Mononuclear cell (primary cell): ENCODE data around the gene DCN. TPM values are rescaled to one million over a fixed set of nuclear protein-coding genes. Genes with fewer than 3 reads are reported as not detected.

ENCODE experiments used
- H3K27me3 ChIP-seq: 2 replicates; pipeline ENCODE4 v1.6.0; 2011; ENCODE audit warnings: low read length, control low read depth; ENCODE audit not compliant: insufficient read depth
- H3K4me1 ChIP-seq: 2 replicates; pipeline ENCODE4 v1.5.1; 2011; ENCODE audit warnings: mild to moderate bottlenecking, low read length, control low read depth; ENCODE audit not compliant: insufficient read depth
- H3K4me3 ChIP-seq: 2 replicates; pipeline ENCODE4 v1.5.1; 2011; ENCODE audit warnings: mild to moderate bottlenecking, low read length, moderate library complexity
- H3K9me3 ChIP-seq: 2 replicates; pipeline ENCODE4 v1.5.1; 2011; ENCODE audit warnings: low read depth, mild to moderate bottlenecking, control low read depth, low read length
- total RNA-seq: library from RNA; depleted of rRNA; stranded (reverse); fragments of >200 nt; gene quantifications from one replicate; pipeline ENCODE4 v1.2.3, GENCODE V29; 2012

Gene DCN
- total RNA-seq, 1 donor, result 1.3 TPM

- no peaks in the 10 kb centered on the region for H3K4me1 ChIP-seq
- H3K27me3 ChIP-seq, result no peaks in the 10 kb centered on the region
- H3K9me3 ChIP-seq, result no peaks in the 10 kb centered on the region
- no peak overlapping the region for H3K4me3 ChIP-seq
Measured at GRCh38 chr12:91133871-91134270, 48.7 kb downstream of the DCN start.

DNA sequence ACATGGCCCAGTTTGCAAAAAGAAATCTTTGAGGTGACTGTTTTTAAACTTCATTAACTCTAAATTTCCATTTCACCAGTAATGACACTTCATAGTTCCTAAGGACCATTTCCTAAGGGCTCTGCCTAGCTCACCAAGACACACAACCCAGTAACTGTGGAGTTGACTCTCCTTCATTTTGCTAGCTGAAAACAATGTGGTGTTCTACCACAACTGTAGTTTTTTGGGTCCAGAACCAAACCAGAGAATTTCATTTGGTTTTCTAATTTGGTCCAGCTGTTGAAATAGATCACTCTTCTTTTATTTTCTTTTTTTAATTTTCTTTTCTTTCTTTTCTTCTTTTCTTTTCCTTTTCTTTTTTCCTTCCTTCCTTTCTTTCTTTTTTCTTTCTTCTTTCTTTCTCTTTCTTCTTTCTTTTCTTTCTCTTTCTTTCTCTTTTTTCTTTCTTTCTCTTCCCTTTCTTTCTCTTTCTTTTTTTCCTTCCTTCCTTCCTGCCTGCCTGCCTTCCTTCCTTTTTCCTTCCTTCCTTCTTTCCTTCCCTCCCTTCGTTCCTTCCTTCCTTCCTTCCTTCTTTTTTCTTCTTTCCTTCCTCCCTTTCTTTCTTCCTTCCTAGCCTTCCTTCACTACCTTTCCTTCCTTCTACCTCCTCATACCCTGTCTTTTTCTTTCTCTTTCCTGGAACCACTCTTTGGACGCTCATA, 52.8 kb downstream of the DCN start:
- H3K9me3 ChIP-seq, result no peaks in the 10 kb centered on the region
- H3K27me3 ChIP-seq, result no peaks in the 10 kb centered on the region
- no peak overlapping the region for H3K4me3 ChIP-seq
- H3K4me1 ChIP-seq, result no peaks in the 10 kb centered on the region

DNA sequence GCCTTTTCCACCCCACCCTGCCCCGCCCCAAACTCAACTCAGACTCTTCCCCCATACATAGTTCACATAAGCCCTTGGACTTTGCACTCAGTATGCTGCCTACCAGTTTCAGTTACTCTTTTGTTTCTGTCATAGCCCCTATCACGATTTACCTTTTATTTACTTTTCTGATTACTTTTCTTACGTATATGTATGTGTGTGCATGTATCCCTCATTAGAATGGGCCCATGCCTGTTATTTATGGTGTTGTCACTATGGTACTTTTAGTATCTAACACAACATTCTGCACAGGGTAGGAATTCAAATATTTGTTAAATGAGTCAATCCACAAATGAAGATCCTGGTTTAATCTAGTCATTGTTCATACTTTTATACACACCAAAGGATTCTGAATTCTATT, 54.9 kb downstream of the DCN start:
- Histone ChIP-seq H3K9me3 (no peaks in the 10 kb centered on the region), H3K27me3 (no peaks in the 10 kb centered on the region), H3K4me1 (no peaks in the 10 kb centered on the region), H3K4me3 (no peak overlapping the region)

- H3K4me1 ChIP-seq, result no peaks in the 10 kb centered on the region
- no peaks in the 10 kb centered on the region for H3K27me3 ChIP-seq
- H3K9me3 ChIP-seq, result no peaks in the 10 kb centered on the region
- no peak overlapping the region for H3K4me3 ChIP-seq
Measured at GRCh38 chr12:91127306-91127705, 55.3 kb downstream of the DCN start.

- no peak overlapping the region for H3K4me3 ChIP-seq
- no peaks in the 10 kb centered on the region for H3K27me3 ChIP-seq
- H3K4me1 ChIP-seq, result no peaks in the 10 kb centered on the region
- no peaks in the 10 kb centered on the region for H3K9me3 ChIP-seq
Measured at GRCh38 chr12:91126516-91126915, 56.1 kb downstream of the DCN start.

DNA sequence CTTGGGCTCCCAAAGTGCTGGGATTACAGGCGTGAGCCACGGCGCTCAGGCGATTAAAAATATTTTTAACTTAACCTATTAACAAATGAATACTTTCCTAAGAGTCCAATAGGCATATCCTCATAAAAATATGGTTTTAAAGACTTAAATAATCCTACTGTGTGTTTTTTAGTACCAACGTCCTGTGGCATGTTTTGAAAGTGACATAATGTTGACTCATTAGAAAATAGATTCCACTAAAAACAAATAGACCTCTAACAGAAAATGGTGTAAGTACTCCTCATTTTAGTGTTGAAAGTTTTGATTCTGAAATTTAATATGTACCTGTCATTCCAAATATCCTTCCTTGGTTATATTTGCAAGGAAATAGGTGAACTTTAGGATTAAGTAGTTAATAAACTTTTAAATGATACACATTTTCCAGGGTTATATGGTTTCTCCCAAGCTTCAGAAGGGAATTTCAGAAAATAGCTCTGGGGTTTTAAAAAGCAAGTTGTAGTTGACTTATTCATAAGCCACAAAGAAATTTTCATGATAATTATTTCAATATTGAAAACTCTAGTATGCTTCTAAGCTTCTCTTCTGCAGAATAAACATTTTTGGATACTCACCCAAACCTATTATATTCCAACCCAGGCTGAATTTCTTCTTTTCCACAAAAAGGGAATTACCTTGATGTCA, 59.2 kb downstream of the DCN start:
- H3K4me3 ChIP-seq, result no peak overlapping the region
- H3K27me3 ChIP-seq, result no peaks in the 10 kb centered on the region
- H3K4me1 ChIP-seq, result no peaks in the 10 kb centered on the region
- no peaks in the 10 kb centered on the region for H3K9me3 ChIP-seq

- H3K4me1 ChIP-seq, result no peaks in the 10 kb centered on the region
- H3K4me3 ChIP-seq, result no peak overlapping the region
- H3K27me3 ChIP-seq, result no peaks in the 10 kb centered on the region
- H3K9me3 ChIP-seq, result no peaks in the 10 kb centered on the region
Measured at GRCh38 chr12:91120781-91121180, 61.8 kb downstream of the DCN start.

- Histone ChIP-seq H3K9me3 (no peaks in the 10 kb centered on the region), H3K4me3 (no peak overlapping the region), H3K27me3 (no peaks in the 10 kb centered on the region), H3K4me1 (no peaks in the 10 kb centered on the region)
Measured at GRCh38 chr12:91119089-91119488, 63.5 kb downstream of the DCN start.

DNA sequence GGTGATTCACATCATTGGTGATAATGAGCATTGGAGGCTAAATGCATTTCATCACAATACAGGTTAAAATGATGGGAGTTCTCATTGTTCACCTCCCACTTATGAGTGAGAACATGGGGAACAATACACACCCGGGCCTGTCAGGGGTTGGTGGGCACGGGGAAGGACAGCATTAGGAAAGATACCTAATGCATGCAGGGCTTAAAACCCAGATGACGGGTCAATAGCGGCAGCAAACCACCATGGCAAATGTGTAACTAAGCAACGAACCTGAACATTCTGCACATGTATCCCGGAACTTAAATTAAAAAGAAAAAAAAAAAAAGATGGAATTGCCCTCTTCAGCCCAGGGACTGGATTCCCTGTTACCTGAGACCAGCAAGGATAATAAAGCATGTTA, 69.0 kb downstream of the DCN start:
- Histone ChIP-seq H3K4me3 (no peak overlapping the region), H3K27me3 (no peaks in the 10 kb centered on the region), H3K9me3 (no peaks in the 10 kb centered on the region), H3K4me1 (no peaks in the 10 kb centered on the region)

- no peaks in the 10 kb centered on the region for H3K4me1 ChIP-seq
- no peak within 1 kb of the TSS for H3K4me3 ChIP-seq
- no peaks in the 10 kb centered on the region for H3K27me3 ChIP-seq
- H3K9me3 ChIP-seq, result no peaks in the 10 kb centered on the region
Measured at GRCh38 chr12:91111366-91112325, 71.0 kb downstream of the DCN start, which contains the start of gene LUM. Gene LUM, minus strand, starts transcription at chr12:91111494. Its CDS starts 2,515 bp downstream, at chr12:91108979.

DNA sequence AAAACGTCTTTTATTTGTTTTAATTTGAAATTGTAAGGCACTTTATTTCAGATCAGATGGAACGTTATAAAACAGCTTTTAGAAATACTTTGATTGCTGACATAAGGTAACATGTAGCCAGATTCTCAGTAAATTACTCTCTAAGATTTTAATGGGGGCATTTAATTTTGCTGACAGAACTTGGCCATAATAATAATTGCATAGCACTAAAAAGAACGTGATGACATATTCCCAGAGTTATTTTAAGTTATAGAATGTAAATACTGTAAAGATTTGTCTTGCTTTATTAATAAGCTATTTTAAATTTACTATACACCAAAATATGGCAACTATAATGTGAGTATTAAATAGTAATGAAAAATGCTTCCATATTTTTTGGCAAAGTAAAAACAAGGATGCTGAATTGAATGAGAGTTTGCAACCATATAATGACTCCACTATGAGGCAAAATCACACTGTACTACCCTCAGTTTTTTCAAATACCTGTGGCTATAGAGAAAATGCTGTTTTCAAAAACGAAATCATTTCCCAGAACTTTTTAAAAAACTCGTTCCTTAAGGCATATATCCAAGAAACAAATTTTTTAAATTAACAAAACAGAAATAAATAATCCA, 72.2 kb downstream of the DCN start:
- Histone ChIP-seq H3K27me3 (no peaks in the 10 kb centered on the region), H3K4me3 (no peak overlapping the region), H3K9me3 (no peaks in the 10 kb centered on the region), H3K4me1 (no peaks in the 10 kb centered on the region)

DNA sequence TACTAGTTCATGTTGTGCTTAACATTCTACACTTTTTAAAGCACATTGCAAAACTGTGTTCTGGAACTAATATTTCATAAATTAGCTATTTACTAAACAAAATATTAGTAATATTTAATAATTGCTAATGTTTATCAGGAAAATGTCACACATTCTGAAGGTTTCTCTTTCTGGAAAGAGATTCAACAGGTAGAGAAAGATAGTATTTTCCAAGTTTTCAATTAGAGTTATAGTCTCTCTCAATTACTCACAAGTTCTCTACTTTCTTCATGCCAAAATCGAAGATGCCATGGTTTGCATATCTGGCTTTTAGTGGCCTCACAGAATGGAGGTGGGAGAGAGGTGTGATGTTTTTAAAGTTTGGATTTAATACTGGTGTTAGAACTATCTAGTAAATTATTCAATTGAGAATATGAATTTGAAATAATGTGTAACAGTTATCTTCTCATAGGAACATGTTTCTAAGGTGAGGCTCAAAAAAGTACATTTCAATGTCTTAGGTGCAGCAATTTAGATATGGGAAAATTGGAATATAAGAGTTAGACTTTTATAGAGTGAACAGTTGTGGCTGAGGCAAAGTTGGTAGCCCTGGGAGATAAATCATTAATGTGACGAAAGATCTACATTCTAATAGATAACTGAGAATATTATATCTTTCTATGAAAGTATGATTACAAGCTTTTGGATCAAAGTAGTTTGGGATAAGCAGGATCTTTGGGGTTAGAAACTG, 72.9 kb downstream of the DCN start:
- Histone ChIP-seq H3K9me3 (no peaks in the 10 kb centered on the region), H3K4me1 (no peaks in the 10 kb centered on the region), H3K4me3 (no peak overlapping the region), H3K27me3 (no peaks in the 10 kb centered on the region)

GRCh38 chr12:91109148-91109564, 73.5 kb downstream of the DCN start:
- Histone ChIP-seq H3K27me3 (no peaks in the 10 kb centered on the region), H3K9me3 (no peaks in the 10 kb centered on the region), H3K4me1 (no peaks in the 10 kb centered on the region), H3K4me3 (no peak overlapping the region)

DNA sequence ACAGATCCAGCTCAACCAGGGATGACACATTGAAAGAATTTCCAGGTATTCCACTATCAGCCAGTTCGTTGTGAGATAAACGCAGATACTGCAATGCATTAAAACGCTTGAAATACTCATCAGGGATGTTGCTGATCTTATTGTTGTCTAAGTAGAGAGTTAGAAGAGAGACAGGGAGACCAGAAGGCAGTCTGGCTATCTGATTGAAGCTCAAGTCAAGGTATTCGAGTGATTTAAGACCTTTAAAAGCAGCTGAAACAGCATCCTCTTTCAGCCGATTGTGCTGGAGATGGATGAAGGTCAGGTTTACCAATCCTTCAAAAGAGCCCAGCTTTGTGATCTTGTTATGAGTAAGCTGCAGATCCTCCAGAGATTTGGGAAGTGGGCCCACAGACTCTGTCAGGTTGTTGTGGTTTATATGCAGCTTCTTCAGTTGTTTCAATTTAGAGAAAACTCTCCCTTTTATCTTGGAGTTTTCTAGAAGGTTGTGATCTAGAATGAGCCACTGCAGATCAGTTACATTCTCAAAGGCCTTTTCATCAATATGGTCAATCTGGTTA, 74.3 kb downstream of the DCN start:
- Histone ChIP-seq H3K4me3 (no peak overlapping the region), H3K9me3 (no peaks in the 10 kb centered on the region)

More for the DNA sequence above, 74.3 kb downstream of the DCN start:
- Histone ChIP-seq H3K27me3 (no peaks in the 10 kb centered on the region), H3K4me1 (no peaks in the 10 kb centered on the region)
